Hematopoietic multipotent progenitor cell treated with erythropoietin and hydrocortisone succinate and interleukin-3 and kit ligand, for 17 days (in vitro differentiated cells): Measurements from ENCODE around the gene TRMT112.

Source experiments
- DNase-seq: peaks from one replicate; pipeline ENCODE4 v3.0.0-alpha.2; 2015; ENCODE audit warnings: low spot score

Gene TRMT112

GRCh38 chr11:64275031-64275800, 42.1 kb downstream of the TRMT112 start:
- no peak for DNase-seq

- DNase-seq, result peak; percentile 99
Measured at GRCh38 chr11:64269540-64270220, 47.7 kb downstream of the TRMT112 start.

GRCh38 chr11:64268893-64269539, 48.3 kb downstream of the TRMT112 start:
- peak; percentile 56 for DNase-seq

- peak; percentile 70 for DNase-seq
Measured at GRCh38 chr11:64268025-64268892, 49.1 kb downstream of the TRMT112 start.

- no peak for DNase-seq
Measured at GRCh38 chr11:64267207-64267945, 50.0 kb downstream of the TRMT112 start.
